Suprapubic skin (tissue), 4 donors: ENCODE results near the gene DNA2. TPM values are rescaled to one million over a fixed set of nuclear protein-coding genes. Genes with fewer than 3 reads are reported as not detected.

ENCODE experiments used
- DNase-seq, 2 donors: peaks; one replicate each; pipeline ENCODE4 v3.0.0-alpha.2; 2019; ENCODE audit warnings: low spot score in 2 of 2
- H3K27ac ChIP-seq: fragments of 200-600 bp; sonication (generic); one replicate; pipeline ENCODE4 v1.5.1; 2019
- H3K27me3 ChIP-seq: fragments of 200-600 bp; sonication (generic); one replicate; pipeline ENCODE4 v1.5.1; 2019
- H3K36me3 ChIP-seq: fragments of 200-600 bp; sonication (generic); one replicate; pipeline ENCODE4 v1.5.1; 2019
- H3K4me1 ChIP-seq: fragments of 200-600 bp; sonication (generic); one replicate; pipeline ENCODE4 v1.5.1; 2019
- H3K4me3 ChIP-seq: fragments of 200-600 bp; sonication (generic); one replicate; pipeline ENCODE4 v1.5.1; 2019; ENCODE audit warnings: mild to moderate bottlenecking
- H3K9me3 ChIP-seq: fragments of 200-600 bp; sonication (generic); one replicate; pipeline ENCODE4 v1.5.1; 2019
- EP300 ChIP-seq: sonication (generic); formaldehyde crosslinking; IDR thresholded peaks from one replicate; pipeline ENCODE4 v1.6.1; 2017; ENCODE audit warnings: antibody characterized with exemption
- POLR2A ChIP-seq, 2 donors: fragments of 450-650 bp; IDR thresholded peaks; one replicate each; pipeline ENCODE4 v1.6.1; 2017; ENCODE audit warnings: antibody characterized with exemption in 2 of 2, mild to moderate bottlenecking in 2 of 2, moderate library complexity in 2 of 2
- POLR2AphosphoS5 ChIP-seq, 3 donors: sonication (generic); formaldehyde crosslinking; IDR thresholded peaks; one replicate each; pipeline ENCODE4 v1.6.1; 2017; ENCODE audit warnings: antibody characterized with exemption in 3 of 3
- WGBS: methylation state at CpG from one replicate; pipeline ENCODE4 v1.1.5; 2018; 5-methylcytosine and 5-hydroxymethylcytosine counted together
- total RNA-seq, 4 donors: library from RNA; depleted of rRNA; stranded (reverse); fragments of >200 nt; gene quantifications; one replicate each; pipeline ENCODE4 v1.1.0, GENCODE V29; 2016
- TF ChIP-seq, protein P1 (sequence below), 2 donors: fragments of 200-600 bp in 1 of 2; fragments of 450-650 bp in 1 of 2; sonication (generic) in 1 of 2; IDR thresholded peaks; one replicate each; pipeline ENCODE4 v1.5.1; 2016 to 2019; ENCODE audit warnings: antibody characterized with exemption in 2 of 2, mild to moderate bottlenecking in 1 of 2, moderate library complexity in 1 of 2

The DNA2 gene
- total RNA-seq, 4 donors from 2014 or later, result 2.4 to 7.2 (median 3.5) TPM

- no peak for TF ChIP-seq POLR2AphosphoS5 (IDR thresholded peaks at IDR 0.05)
- Histone ChIP-seq H3K27me3 (no peaks in the 10 kb centered on the region), H3K4me1 (no peaks in the 10 kb centered on the region), H3K36me3 (no peaks in the 10 kb centered on the region), H3K4me3 (no peak overlapping the region), H3K9me3 (no peaks in the 10 kb centered on the region), H3K27ac (no peak overlapping the region)
- 90% methylated on average over 5 of the region's 5 CpGs for WGBS
- DNase-seq, result no peak
Measured at GRCh38 chr10:68423522-68423921, 48.3 kb downstream of the DNA2 start.

- no peaks in the 10 kb centered on the region for H3K4me1 ChIP-seq
- no peak overlapping the region for H3K4me3 ChIP-seq
- peaks cover 4% of the 10 kb centered on the region for H3K36me3 ChIP-seq
- H3K27me3 ChIP-seq, result no peaks in the 10 kb centered on the region
- DNase-seq, result no peak
- WGBS, result 90% methylated on average over 3 of the region's 3 CpGs
- TF ChIP-seq, protein P1, sequence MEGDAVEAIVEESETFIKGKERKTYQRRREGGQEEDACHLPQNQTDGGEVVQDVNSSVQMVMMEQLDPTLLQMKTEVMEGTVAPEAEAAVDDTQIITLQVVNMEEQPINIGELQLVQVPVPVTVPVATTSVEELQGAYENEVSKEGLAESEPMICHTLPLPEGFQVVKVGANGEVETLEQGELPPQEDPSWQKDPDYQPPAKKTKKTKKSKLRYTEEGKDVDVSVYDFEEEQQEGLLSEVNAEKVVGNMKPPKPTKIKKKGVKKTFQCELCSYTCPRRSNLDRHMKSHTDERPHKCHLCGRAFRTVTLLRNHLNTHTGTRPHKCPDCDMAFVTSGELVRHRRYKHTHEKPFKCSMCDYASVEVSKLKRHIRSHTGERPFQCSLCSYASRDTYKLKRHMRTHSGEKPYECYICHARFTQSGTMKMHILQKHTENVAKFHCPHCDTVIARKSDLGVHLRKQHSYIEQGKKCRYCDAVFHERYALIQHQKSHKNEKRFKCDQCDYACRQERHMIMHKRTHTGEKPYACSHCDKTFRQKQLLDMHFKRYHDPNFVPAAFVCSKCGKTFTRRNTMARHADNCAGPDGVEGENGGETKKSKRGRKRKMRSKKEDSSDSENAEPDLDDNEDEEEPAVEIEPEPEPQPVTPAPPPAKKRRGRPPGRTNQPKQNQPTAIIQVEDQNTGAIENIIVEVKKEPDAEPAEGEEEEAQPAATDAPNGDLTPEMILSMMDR (IDR thresholded peaks at IDR 0.05), result no peak
- TF ChIP-seq EP300 (no peak), POLR2A (IDR thresholded peaks at IDR 0.05) (no peak), POLR2AphosphoS5 (IDR thresholded peaks at IDR 0.05) (no peak)
- H3K27ac ChIP-seq, result no peak overlapping the region
- H3K9me3 ChIP-seq, result no peaks in the 10 kb centered on the region
Measured at GRCh38 chr10:68419376-68419775, 52.4 kb downstream of the DNA2 start.

DNA sequence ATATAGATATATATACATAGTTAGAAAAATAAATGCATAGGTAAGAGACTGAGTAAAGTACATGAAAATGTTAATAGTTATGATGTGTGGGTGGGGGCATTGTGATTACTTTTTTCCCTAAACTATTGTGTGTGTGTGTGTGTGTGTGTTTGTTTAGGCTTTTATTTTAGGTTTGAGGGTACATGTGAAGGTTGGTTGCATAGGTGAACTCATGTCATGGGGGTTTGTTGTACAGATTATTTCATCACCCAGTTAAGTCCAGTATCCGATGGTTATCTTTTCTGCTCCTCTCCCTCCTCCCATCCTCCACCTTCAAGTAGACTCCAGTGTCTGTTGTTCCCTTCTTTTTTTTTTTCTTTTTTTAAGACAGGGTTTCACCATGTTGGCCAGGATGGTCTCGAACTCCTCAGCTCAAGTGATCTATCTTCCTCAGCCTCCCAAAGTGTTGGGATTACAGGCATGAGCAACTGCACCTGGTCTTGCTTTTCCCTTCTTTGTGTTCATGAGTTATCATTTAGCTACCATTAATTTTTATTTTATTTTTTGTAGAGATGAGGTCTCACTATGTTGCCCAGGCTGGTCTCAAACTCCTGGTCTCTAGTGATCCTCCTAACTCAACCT, 62.8 kb downstream of the DNA2 start:
- H3K4me3 ChIP-seq, result no peak overlapping the region
- WGBS, result 89% methylated on average over 2 of the region's 2 CpGs
- H3K9me3 ChIP-seq, result no peaks in the 10 kb centered on the region
- peaks cover 8% of the 10 kb centered on the region for H3K4me1 ChIP-seq
- no peaks in the 10 kb centered on the region for H3K36me3 ChIP-seq
- TF ChIP-seq, protein P1 (IDR thresholded peaks at IDR 0.05), result no peak
- TF ChIP-seq POLR2A (IDR thresholded peaks at IDR 0.05) (no peak), EP300 (no peak), POLR2AphosphoS5 (IDR thresholded peaks at IDR 0.05) (no peak)
- H3K27ac ChIP-seq, result no peak overlapping the region
- no peaks in the 10 kb centered on the region for H3K27me3 ChIP-seq
- no peak for DNase-seq

DNA sequence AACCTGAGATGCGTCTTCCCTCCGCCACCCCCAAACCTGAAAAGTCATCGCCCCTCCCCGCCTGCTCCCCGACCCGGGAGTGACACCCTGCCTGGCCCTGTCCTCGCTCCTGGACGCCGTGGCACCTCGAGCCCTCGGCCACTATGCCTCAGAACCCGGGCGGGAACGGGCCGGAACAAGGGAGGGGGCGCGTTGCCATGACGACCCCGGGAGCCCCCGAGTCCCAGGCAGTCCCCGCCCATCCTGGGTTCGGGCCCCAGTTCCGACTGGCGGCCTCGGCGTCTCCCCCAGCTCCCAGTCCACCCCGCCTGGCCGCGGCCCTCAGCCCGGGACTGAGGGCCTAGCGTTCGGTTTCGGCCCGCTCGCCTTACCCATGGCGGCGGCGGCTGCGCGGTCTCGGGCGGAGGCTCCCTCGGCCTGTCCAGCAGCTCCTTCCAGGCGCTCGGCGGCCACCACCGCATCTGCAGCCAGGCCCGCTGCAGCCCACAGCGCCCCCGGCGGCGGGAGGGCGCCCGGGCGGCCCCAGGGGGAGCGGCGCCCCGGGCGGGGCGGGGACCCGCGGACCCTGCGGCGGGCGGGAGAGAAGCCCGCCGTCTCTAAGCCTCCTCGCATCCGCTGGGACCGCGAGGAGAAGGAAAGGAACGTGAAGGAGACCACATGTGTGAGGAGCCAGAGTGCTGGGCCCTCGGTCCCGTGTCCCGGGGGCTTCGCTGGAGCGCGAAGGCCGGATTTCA, 64.8 kb downstream of the DNA2 start, which contains the start of gene RUFY2:
Gene RUFY2 (minus strand): TSS at position 463 of the 734 bp plus-strand sequence. CDS start 88 bp downstream, at position 375.
- H3K4me3 ChIP-seq, result peak within 1 kb of the TSS; percentile 99
- peaks cover 8% of the 10 kb centered on the region for H3K4me1 ChIP-seq
- peak within 1 kb of the TSS; percentile 92 for H3K27ac ChIP-seq
- peak; percentile 85 to 89 for DNase-seq
- no peaks in the 10 kb centered on the region for H3K9me3 ChIP-seq
- H3K27me3 ChIP-seq, result no peaks in the 10 kb centered on the region
- 2% methylated on average over 28 of the region's 79 CpGs for WGBS
- TF ChIP-seq POLR2AphosphoS5 (IDR thresholded peaks at IDR 0.05) (peak in 1 of 3 donors; percentile 48), POLR2A (IDR thresholded peaks at IDR 0.05) (peak; percentile 67 to 74), EP300 (no peak)
- TF ChIP-seq, protein P1 (IDR thresholded peaks at IDR 0.05), result peak; percentile 86 to 93
- no peaks in the 10 kb centered on the region for H3K36me3 ChIP-seq

GRCh38 chr10:68406111-68406814, 65.5 kb downstream of the DNA2 start:
- under 1% methylated on average over 29 of the region's 38 CpGs for WGBS
- no peak for TF ChIP-seq POLR2AphosphoS5 (IDR thresholded peaks at IDR 0.05)
- TF ChIP-seq, protein P1 (IDR thresholded peaks at IDR 0.05), result no peak
- H3K27ac ChIP-seq, result peak overlapping the region; percentile 92
- no peaks in the 10 kb centered on the region for H3K9me3 ChIP-seq
- DNase-seq, result no peak
- H3K4me3 ChIP-seq, result peak overlapping the region; percentile 99
- no peaks in the 10 kb centered on the region for H3K27me3 ChIP-seq
- no peaks in the 10 kb centered on the region for H3K36me3 ChIP-seq
- H3K4me1 ChIP-seq, result peaks cover 8% of the 10 kb centered on the region
